Retinal pigment epithelial cell (primary cell): ENCODE results near the gene PRKCH.

Source experiments
- DNase-seq: peaks from one replicate; pipeline ENCODE4 v3.0.0-alpha.2; 2010; ENCODE audit warnings: low read depth
- H3K4me3 ChIP-seq: 2 replicates; pipeline ENCODE4 v1.5.1; 2011; ENCODE audit warnings: mild to moderate bottlenecking, low read length, control low read depth, moderate library complexity
- TF ChIP-seq, protein P1 (sequence below): conservative IDR thresholded peaks from 2 replicates; pipeline ENCODE4 v1.5.1; 2011; ENCODE audit warnings: low read depth, low read length, control low read depth, inconsistent platforms

Gene PRKCH

DNA sequence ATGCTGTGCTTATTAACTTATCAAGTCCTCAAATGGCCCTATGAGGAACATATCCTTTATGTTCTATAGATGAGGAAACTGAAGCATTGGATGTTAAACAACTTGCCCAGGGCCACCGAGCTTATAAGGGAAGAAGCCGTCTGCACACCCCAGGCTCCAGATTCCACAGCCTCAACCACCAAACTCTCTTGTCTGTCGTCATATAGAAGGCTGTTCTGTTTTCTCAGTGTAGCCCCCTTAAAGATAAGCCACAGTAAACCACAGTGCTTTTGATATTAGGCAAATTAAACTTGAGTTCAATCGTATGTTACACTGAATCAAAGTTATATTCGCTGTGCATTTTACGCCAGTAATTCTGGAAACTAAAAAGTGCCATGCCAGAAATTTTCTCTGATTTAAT, 116.7 kb downstream of the PRKCH start:
- TF ChIP-seq, protein P1, sequence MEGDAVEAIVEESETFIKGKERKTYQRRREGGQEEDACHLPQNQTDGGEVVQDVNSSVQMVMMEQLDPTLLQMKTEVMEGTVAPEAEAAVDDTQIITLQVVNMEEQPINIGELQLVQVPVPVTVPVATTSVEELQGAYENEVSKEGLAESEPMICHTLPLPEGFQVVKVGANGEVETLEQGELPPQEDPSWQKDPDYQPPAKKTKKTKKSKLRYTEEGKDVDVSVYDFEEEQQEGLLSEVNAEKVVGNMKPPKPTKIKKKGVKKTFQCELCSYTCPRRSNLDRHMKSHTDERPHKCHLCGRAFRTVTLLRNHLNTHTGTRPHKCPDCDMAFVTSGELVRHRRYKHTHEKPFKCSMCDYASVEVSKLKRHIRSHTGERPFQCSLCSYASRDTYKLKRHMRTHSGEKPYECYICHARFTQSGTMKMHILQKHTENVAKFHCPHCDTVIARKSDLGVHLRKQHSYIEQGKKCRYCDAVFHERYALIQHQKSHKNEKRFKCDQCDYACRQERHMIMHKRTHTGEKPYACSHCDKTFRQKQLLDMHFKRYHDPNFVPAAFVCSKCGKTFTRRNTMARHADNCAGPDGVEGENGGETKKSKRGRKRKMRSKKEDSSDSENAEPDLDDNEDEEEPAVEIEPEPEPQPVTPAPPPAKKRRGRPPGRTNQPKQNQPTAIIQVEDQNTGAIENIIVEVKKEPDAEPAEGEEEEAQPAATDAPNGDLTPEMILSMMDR, result no peak
- H3K4me3 ChIP-seq, result no peak overlapping the region
- DNase-seq, result no peak

DNA sequence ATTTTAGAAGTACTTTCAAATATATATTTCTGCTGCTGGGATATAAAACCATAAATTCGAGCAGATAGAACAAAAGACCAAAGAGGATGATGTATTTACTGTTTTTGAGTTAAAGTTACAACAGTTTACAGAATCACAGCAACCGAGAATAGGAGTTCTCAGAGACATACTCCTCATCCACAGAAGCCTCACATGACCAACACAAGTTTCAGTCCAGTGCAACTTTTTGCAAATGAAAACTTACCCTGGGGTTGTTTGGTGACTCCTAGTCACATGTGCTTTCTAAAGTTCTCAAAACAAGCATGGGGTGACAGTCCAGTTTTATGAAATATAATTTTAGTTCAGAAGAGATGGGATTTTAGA, 117.1 kb downstream of the PRKCH start:
- DNase-seq, result no peak
- H3K4me3 ChIP-seq, result no peak overlapping the region
- TF ChIP-seq, protein P1, result no peak

DNA sequence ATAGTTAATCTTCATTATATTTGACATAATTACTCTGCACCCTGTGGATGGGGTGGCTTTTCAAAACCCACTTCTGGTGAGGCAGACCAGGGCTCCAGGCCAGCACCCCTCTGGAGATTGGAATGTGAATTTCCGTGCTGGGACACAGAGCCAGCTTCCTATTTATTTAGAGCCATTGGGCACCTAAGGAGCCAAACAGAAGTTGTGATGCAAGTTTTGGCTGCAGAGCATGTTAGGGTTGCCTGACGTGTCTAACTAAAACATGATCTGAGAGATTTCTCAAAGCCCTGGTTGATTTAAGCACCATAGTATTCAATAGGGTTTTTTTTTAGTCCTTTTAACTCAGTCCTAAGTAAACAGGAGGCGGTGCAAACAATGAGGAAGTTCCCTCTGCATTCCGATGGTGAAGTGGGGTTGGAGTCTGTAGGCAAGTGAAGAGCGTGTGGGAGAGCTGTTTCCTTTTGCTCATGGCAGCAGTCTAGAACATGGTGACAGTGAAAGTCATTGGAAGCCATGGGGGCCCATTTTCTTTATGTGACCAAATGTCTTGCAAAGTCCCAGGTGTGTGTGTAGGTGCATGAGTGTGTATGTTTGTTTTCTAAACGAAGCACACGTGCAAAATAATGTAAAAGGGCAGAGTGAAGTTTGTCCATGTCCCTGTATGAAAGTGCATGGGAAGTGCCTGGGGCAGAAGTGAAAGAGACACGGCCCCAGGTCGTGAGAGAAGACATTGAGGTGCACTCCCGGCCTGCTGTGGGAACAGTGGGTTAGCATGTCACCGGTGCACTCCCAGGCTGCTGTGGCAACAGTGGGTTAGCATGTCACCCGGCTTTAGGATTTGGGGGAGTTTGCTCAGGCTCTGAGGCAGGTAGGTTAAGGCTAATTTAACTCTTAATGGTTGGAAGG, 117.7 kb downstream of the PRKCH start:
- DNase-seq, result no peak
- TF ChIP-seq, protein P1, result no peak
- H3K4me3 ChIP-seq, result no peak overlapping the region

DNA sequence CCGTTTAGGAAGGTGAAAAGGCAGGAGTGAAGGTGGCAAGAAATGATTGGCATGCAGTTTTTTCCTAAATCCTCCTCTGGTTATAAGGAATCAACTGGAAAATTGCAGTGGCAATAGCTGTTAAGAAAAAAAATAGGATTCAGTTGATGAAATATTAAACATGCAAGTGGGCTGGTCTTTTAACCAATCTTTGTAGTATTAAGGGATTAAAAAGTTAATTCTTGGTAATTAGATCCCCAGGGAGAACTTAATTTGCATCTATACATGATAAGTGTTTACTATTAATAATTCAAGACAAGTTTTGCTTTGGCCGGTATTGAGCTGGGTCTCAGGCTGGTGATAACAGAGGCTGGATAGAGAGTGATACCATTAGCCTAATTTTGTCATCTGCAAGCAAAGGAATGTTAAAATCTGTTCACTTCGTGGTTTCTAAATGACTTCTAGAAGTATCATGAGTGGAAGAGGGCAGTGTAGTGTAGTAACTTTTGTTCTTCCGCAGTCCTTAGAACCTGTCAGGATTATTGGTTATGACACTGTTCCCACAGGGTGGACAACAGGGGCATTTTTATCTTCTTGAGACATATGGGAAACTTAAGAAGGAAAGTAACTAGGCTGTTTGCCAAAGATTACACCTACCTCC, 118.5 kb downstream of the PRKCH start:
- no peak for DNase-seq
- TF ChIP-seq, protein P1, result no peak
- no peak overlapping the region for H3K4me3 ChIP-seq

DNA sequence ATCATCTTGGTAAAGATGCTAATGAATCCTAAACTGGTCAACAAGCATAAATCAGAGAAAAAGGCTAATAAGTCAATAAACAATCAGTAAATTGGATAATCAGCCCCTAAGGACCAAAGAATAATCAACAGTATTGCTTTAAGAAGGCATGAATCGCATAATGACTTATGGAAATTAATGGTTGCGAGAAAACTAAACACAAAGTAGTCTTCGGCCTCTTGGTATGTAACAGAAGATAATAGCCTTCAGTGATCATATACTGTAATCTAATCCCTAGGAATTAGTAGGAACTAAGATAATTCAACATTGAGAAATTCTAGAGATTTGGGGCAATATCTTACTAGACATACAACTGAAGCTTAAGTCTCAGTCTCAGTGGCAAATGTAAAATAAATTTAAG, 122.1 kb downstream of the PRKCH start:
- no peak overlapping the region for H3K4me3 ChIP-seq
- DNase-seq, result no peak
- TF ChIP-seq, protein P1, result no peak

DNA sequence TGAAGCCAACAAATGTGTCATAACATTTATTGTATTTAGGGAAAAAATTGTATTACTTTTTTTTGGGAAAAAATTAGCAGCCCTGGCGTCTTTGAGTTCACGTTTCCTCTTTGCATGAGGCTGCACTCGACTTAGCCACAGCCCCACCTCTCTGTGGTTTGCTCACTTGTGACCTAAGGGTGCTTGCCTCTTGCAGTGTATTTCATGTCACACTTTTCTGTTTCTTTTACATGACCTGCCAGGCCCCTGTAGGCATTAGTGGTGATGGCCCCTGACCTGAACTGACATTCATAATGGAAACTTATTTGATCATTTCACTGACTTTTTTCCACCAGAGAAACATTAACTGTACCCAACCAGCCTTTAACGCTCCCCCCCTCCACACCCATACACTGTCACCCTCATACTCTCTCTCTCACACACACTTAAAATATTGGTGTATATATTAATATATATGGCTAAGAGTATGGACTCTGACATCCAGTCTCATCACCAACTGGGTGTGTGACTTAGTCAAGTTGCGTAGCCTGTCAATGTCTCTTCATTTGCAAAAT, 122.9 kb downstream of the PRKCH start:
- no peak for DNase-seq
- no peak overlapping the region for H3K4me3 ChIP-seq
- TF ChIP-seq, protein P1, result no peak
